H9 (cell line): ENCODE data around the gene FOXD2. TPM values are rescaled to one million over a fixed set of nuclear protein-coding genes. Genes with fewer than 3 reads are reported as not detected.

ENCODE experiments used
- DNase-seq: peaks from one replicate; pipeline ENCODE4 v3.0.0-alpha.2; 2017
- H2AFZ ChIP-seq: one replicate; pipeline ENCODE4 v1.6.1; 2013; ENCODE audit warnings: mild to moderate bottlenecking, low read length, control low read depth, moderate library complexity
- H2AK5ac ChIP-seq: 2 replicates; pipeline ENCODE4 v1.6.1; 2013; ENCODE audit warnings: low read length, control low read depth, mixed read lengths; ENCODE audit not compliant: insufficient read length
- H2BK120ac ChIP-seq: one replicate; pipeline ENCODE4 v1.6.1; 2013; ENCODE audit warnings: low read depth, mild to moderate bottlenecking, low read length, control low read depth, inconsistent platforms; ENCODE audit not compliant: poor library complexity, severe bottlenecking
- H2BK12ac ChIP-seq: 2 replicates; pipeline ENCODE4 v1.6.1; 2013; ENCODE audit warnings: low read length, control low read depth, mixed read lengths, low read depth; ENCODE audit not compliant: insufficient read length
- H2BK15ac ChIP-seq: 2 replicates; pipeline ENCODE4 v1.6.1; 2013; ENCODE audit warnings: low read depth, low read length, control low read depth
- H2BK20ac ChIP-seq: one replicate; pipeline ENCODE4 v1.6.1; 2013; ENCODE audit warnings: low read depth, mild to moderate bottlenecking, low read length, control low read depth, inconsistent platforms; ENCODE audit not compliant: poor library complexity, severe bottlenecking
- H2BK5ac ChIP-seq: 2 replicates; pipeline ENCODE4 v1.6.1; 2013; ENCODE audit warnings: low read length, control low read depth, mixed read lengths; ENCODE audit not compliant: insufficient read length
- H3K14ac ChIP-seq: 2 replicates; pipeline ENCODE4 v1.6.1; 2013; ENCODE audit warnings: low read length, control low read depth; ENCODE audit not compliant: insufficient read depth
- H3K18ac ChIP-seq: 2 replicates; pipeline ENCODE4 v1.6.1; 2013; ENCODE audit warnings: low read depth, mild to moderate bottlenecking, mixed read lengths, low read length, control low read depth; ENCODE audit not compliant: insufficient read length
- H3K23ac ChIP-seq: 2 replicates; pipeline ENCODE4 v1.6.1; 2013; ENCODE audit warnings: low read length, control low read depth, mixed read lengths, low read depth; ENCODE audit not compliant: insufficient read length
- H3K23me2 ChIP-seq: 2 replicates; pipeline ENCODE4 v1.6.1; 2013; ENCODE audit warnings: low read depth, mild to moderate bottlenecking, mixed read lengths, low read length, control low read depth; ENCODE audit not compliant: insufficient read length, poor library complexity, severe bottlenecking
- H3K27ac ChIP-seq: 2 replicates; pipeline ENCODE4 v1.5.1; 2013; ENCODE audit warnings: low read length, control low read depth, mixed read lengths, low read depth; ENCODE audit not compliant: insufficient read length
- H3K27me3 ChIP-seq: 2 replicates; pipeline ENCODE4 v1.6.1; 2013; ENCODE audit warnings: low read length, control low read depth, inconsistent platforms; ENCODE audit not compliant: insufficient read depth
- H3K4ac ChIP-seq: 2 replicates; pipeline ENCODE4 v1.6.1; 2013; ENCODE audit warnings: low read depth, mild to moderate bottlenecking, control low read depth, inconsistent platforms, low read length, moderate library complexity
- H3K4me1 ChIP-seq: 2 replicates; pipeline ENCODE4 v1.6.1; 2013; ENCODE audit warnings: low read length, control low read depth, inconsistent platforms; ENCODE audit not compliant: insufficient read depth
- H3K4me2 ChIP-seq: 2 replicates; pipeline ENCODE4 v1.6.1; 2013; ENCODE audit warnings: low read length, control low read depth, mixed read lengths; ENCODE audit not compliant: insufficient read length, insufficient read depth
- H3K56ac ChIP-seq: 2 replicates; pipeline ENCODE4 v1.6.1; 2013; ENCODE audit warnings: low read depth, mild to moderate bottlenecking, mixed read lengths, low read length, control low read depth; ENCODE audit not compliant: insufficient read length
- H3K79me1 ChIP-seq: 2 replicates; pipeline ENCODE4 v1.6.1; 2013; ENCODE audit warnings: low read depth, mild to moderate bottlenecking, moderate library complexity, low read length, control low read depth, inconsistent platforms; ENCODE audit not compliant: insufficient read depth, poor library complexity, severe bottlenecking
- H3K79me2 ChIP-seq: 2 replicates; pipeline ENCODE4 v1.6.1; 2013; ENCODE audit warnings: low read length, control low read depth, inconsistent platforms; ENCODE audit not compliant: insufficient read depth
- H3K9ac ChIP-seq: 2 replicates; pipeline ENCODE4 v1.6.1; 2013; ENCODE audit warnings: low read length, control low read depth, mixed read lengths; ENCODE audit not compliant: insufficient read length; ENCODE audit errors: extremely low read depth
- H3K9me3 ChIP-seq: one replicate; pipeline ENCODE4 v1.6.1; 2013; ENCODE audit warnings: low read depth, low read length, inconsistent platforms; ENCODE audit not compliant: control insufficient read depth
- H3T11ph ChIP-seq: one replicate; pipeline ENCODE4 v1.6.1; 2013; ENCODE audit warnings: mild to moderate bottlenecking, low read length, control low read depth, inconsistent platforms
- H4K20me1 ChIP-seq: one replicate; pipeline ENCODE4 v1.6.1; 2013; ENCODE audit not compliant: control insufficient read depth, insufficient read length, insufficient read depth
- H4K5ac ChIP-seq: 2 replicates; pipeline ENCODE4 v1.6.1; 2013; ENCODE audit warnings: low read depth, mild to moderate bottlenecking, mixed read lengths, low read length, control low read depth; ENCODE audit not compliant: insufficient read length
- H4K8ac ChIP-seq: replicated peaks from 2 replicates; pipeline ENCODE4 v1.6.1; 2013; ENCODE audit warnings: low read length, control low read depth, mixed read lengths, low read depth; ENCODE audit not compliant: insufficient read length
- H4K91ac ChIP-seq: 2 replicates; pipeline ENCODE4 v1.6.1; 2013; ENCODE audit warnings: low read depth, mild to moderate bottlenecking, moderate library complexity, mixed read lengths, low read length, control low read depth; ENCODE audit not compliant: insufficient read length
- H3K27ac Mint-ChIP-seq, 3 experiments: 2 replicates in 2 of 3; 3 replicates in 1 of 3; pipeline ENCODE4 v1.8.0; 2020 to 2021; ENCODE audit warnings: mixed read lengths in 3 of 3, mild to moderate bottlenecking in 1 of 3, moderate library complexity in 1 of 3
- H3K27me3 Mint-ChIP-seq: 2 replicates; pipeline ENCODE4 v1.8.0; 2021; ENCODE audit warnings: low read depth, mild to moderate bottlenecking, moderate library complexity, mixed read lengths
- H3K36me3 Mint-ChIP-seq, 3 experiments: 2 replicates in 2 of 3; 3 replicates in 1 of 3; pipeline ENCODE4 v1.8.0; 2020 to 2021; ENCODE audit warnings: low read depth in 3 of 3, mixed read lengths in 3 of 3; ENCODE audit not compliant: insufficient read depth in 1 of 3
- H3K4me1 Mint-ChIP-seq, 2 experiments: 2 replicates each; pipeline ENCODE4 v1.8.0; 2020; ENCODE audit warnings: mixed read lengths in 2 of 2
- H3K4me3 Mint-ChIP-seq, 2 experiments: 2 replicates in 1 of 2; 3 replicates in 1 of 2; pipeline ENCODE4 v1.8.0; 2020 to 2021; ENCODE audit warnings: mild to moderate bottlenecking in 2 of 2, mixed read lengths in 2 of 2, moderate library complexity in 1 of 2
- H3K9me3 Mint-ChIP-seq, 2 experiments: 2 replicates in 1 of 2; 3 replicates in 1 of 2; pipeline ENCODE4 v1.8.0; 2020; ENCODE audit warnings: mild to moderate bottlenecking in 2 of 2, mixed read lengths in 2 of 2, moderate library complexity in 1 of 2
- CTCF ChIP-seq: fragments of 200-600 bp; sonication (generic); conservative IDR thresholded peaks from 3 replicates; pipeline ENCODE4 v1.8.0; 2021; ENCODE audit warnings: antibody characterized with exemption, mild to moderate bottlenecking
- WGBS: extraction: QIAGEN DNeasy Blood & Tissue Kit; methylation state at CpG from one replicate; pipeline ENCODE4 v1.1.7; 2013; ENCODE audit warnings: missing lambda C conversion rate, low lambda C conversion rate, mixed read lengths; ENCODE audit not compliant: insufficient read length; ENCODE audit errors: extremely low coverage; 5-methylcytosine and 5-hydroxymethylcytosine counted together
- total RNA-seq: library from RNA; stranded (reverse); gene quantifications from 2 replicates; pipeline ENCODE4 v1.2.1, GENCODE V29; 2021

Gene FOXD2
- total RNA-seq, 1 experiment from 2014 or later, result not detected

- no peaks in the 10 kb centered on the region for H4K20me1 ChIP-seq
These were observed 7.0 kb downstream of the FOXD2 start for GRCh38 chr1:47444562-47445465.

More at GRCh38 chr1:47444562-47445465, 7.0 kb downstream of the FOXD2 start:
- no CpG with 5 or more reads among the region's 73 CpGs for WGBS
- no peak overlapping the region for H3K9ac ChIP-seq
- peaks cover 96% of the 10 kb centered on the region for H3K27me3 ChIP-seq
- H3K9me3 ChIP-seq, result no peaks in the 10 kb centered on the region
- no peaks in the 10 kb centered on the region for H3K79me2 ChIP-seq
- H4K5ac ChIP-seq, result no peak overlapping the region
- no peak overlapping the region for H2BK20ac ChIP-seq
- H2BK12ac ChIP-seq, result no peak overlapping the region
- H3K4me1 ChIP-seq, result peaks cover 6% of the 10 kb centered on the region; the same call in 1 of the 2 replicates
- no peak overlapping the region for H3K14ac ChIP-seq
- H3K56ac ChIP-seq, result no peak overlapping the region
- H2AFZ ChIP-seq, result no peak overlapping the region
- no peak overlapping the region for H3T11ph ChIP-seq
- H3K4me3 Mint-ChIP-seq, result peak overlapping the region; percentile 34 to 72
- no peak overlapping the region for H3K27ac ChIP-seq
- H2BK5ac ChIP-seq, result no peak overlapping the region
- no peaks in the 10 kb centered on the region for H3K27me3 Mint-ChIP-seq
- peaks cover 0 to 10% of the 10 kb centered on the region in 2 experiments; a peak in 2 of 5 replicates for H3K9me3 Mint-ChIP-seq
- DNase-seq, result peak; percentile 62
- no peaks in the 10 kb centered on the region; a peak in 1 of 7 replicates for H3K36me3 Mint-ChIP-seq
- H4K91ac ChIP-seq, result no peak overlapping the region
- H3K23ac ChIP-seq, result no peak overlapping the region
- no peak overlapping the region for H2BK120ac ChIP-seq
- H3K23me2 ChIP-seq, result peaks cover 13% of the 10 kb centered on the region
- H3K4ac ChIP-seq, result no peak overlapping the region
- peaks cover 33 to 40% of the 10 kb centered on the region in 2 experiments for H3K4me1 Mint-ChIP-seq
- no peak overlapping the region for H4K8ac ChIP-seq
- no peaks in the 10 kb centered on the region for H3K79me1 ChIP-seq
- H3K27ac Mint-ChIP-seq, result no peak overlapping the region
- no peak overlapping the region; the same call in 1 of the 2 replicates for H2BK15ac ChIP-seq
- peak overlapping the region; percentile 71 for H3K4me2 ChIP-seq
- H3K18ac ChIP-seq, result no peak overlapping the region
- H2AK5ac ChIP-seq, result no peak overlapping the region
- TF ChIP-seq CTCF, result no peak
